Measurements from ENCODE around the gene ADIPOQ.

GRCh38 chr3:186824430-186825139 lies 17.9 kb upstream of the ADIPOQ start:
- TF ChIP-seq CTCF (IDR thresholded peaks at IDR 0.05) (no peak), POLR2A (IDR thresholded peaks at IDR 0.05) (no peak)
